ENCODE measurements around the gene DIDO1. TPM values are rescaled to one million over a fixed set of nuclear protein-coding genes. Genes with fewer than 3 reads are reported as not detected.

Gene DIDO1
- total and polyA plus RNA-seq, 2 of the 13 experiments (the other 11 are each of a cell fraction or from before 2014, with no cell fraction given): 75.0 to 75.1 TPM

GRCh38 chr20:62916703-62917476 is 9.4 kb downstream of the DIDO1 start (continued):
- TF ChIP-seq, protein P1, sequence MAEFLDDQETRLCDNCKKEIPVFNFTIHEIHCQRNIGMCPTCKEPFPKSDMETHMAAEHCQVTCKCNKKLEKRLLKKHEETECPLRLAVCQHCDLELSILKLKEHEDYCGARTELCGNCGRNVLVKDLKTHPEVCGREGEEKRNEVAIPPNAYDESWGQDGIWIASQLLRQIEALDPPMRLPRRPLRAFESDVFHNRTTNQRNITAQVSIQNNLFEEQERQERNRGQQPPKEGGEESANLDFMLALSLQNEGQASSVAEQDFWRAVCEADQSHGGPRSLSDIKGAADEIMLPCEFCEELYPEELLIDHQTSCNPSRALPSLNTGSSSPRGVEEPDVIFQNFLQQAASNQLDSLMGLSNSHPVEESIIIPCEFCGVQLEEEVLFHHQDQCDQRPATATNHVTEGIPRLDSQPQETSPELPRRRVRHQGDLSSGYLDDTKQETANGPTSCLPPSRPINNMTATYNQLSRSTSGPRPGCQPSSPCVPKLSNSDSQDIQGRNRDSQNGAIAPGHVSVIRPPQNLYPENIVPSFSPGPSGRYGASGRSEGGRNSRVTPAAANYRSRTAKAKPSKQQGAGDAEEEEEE (CRISPR knock-in tag; IDR thresholded peaks at IDR 0.05; ENCODE audit: borderline replicate concordance): peak; percentile 91
- TF ChIP-seq ZMAT3 (CRISPR knock-in tag; conservative IDR thresholded peaks at IDR 0.05) (peak; percentile 96), ZBTB42 (CRISPR knock-in tag; IDR thresholded peaks at IDR 0.05) (no peak), FOXO1 (CRISPR knock-in tag; IDR thresholded peaks at IDR 0.05) (peak; percentile 99), ZNF598 (CRISPR knock-in tag; IDR thresholded peaks at IDR 0.05; ENCODE audit: borderline replicate concordance) (peak; percentile 64; the same call in 1 of the 2 replicates), ZNF713 (CRISPR knock-in tag; IDR thresholded peaks at IDR 0.05) (peak; percentile 99), BCL6 (CRISPR knock-in tag; IDR thresholded peaks at IDR 0.05) (peak; percentile 92), SCMH1 (CRISPR knock-in tag; IDR thresholded peaks at IDR 0.05; ENCODE audit: borderline replicate concordance) (no peak), RBAK (CRISPR knock-in tag; IDR thresholded peaks at IDR 0.05) (no peak), ZNF512B (CRISPR knock-in tag; IDR thresholded peaks at IDR 0.05; ENCODE audit: borderline replicate concordance) (no peak), HOXD1 (CRISPR knock-in tag; IDR thresholded peaks at IDR 0.05) (peak; percentile 94), ZNF101 (CRISPR knock-in tag; IDR thresholded peaks at IDR 0.05; ENCODE audit: borderline replicate concordance, low read depth) (0 out of 2 replicates have a peak, but pooled peaks have one; percentile 82), KLF9 (CRISPR knock-in tag; IDR thresholded peaks at IDR 0.05; ENCODE audit: low read depth) (peak; percentile 69; the same call in 1 of the 2 replicates), PTBP1 (IDR thresholded peaks at IDR 0.05; ENCODE audit: low read depth, low read length, poor library complexity, severe bottlenecking) (no peak), POLR2G (IDR thresholded peaks at IDR 0.05; ENCODE audit: low read depth, low read length) (no peak), EED (CRISPR knock-in tag; IDR thresholded peaks at IDR 0.05) (no peak; the same call in 1 of the 2 replicates), ZFP36L1 (CRISPR knock-in tag; IDR thresholded peaks at IDR 0.05) (peak; percentile 46; the same call in 1 of the 2 replicates), KLF13 (CRISPR knock-in tag; IDR thresholded peaks at IDR 0.05) (0 out of 2 replicates have a peak, but pooled peaks have one; percentile 47)
- TF ChIP-seq, protein P2, sequence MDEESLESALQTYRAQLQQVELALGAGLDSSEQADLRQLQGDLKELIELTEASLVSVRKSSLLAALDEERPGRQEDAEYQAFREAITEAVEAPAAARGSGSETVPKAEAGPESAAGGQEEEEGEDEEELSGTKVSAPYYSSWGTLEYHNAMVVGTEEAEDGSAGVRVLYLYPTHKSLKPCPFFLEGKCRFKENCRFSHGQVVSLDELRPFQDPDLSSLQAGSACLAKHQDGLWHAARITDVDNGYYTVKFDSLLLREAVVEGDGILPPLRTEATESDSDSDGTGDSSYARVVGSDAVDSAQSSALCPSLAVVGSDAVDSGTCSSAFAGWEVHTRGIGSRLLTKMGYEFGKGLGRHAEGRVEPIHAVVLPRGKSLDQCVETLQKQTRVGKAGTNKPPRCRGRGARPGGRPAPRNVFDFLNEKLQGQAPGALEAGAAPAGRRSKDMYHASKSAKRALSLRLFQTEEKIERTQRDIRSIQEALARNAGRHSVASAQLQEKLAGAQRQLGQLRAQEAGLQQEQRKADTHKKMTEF (CRISPR knock-in tag; IDR thresholded peaks at IDR 0.05): peak; percentile 98
- TF ChIP-seq, protein P3, sequence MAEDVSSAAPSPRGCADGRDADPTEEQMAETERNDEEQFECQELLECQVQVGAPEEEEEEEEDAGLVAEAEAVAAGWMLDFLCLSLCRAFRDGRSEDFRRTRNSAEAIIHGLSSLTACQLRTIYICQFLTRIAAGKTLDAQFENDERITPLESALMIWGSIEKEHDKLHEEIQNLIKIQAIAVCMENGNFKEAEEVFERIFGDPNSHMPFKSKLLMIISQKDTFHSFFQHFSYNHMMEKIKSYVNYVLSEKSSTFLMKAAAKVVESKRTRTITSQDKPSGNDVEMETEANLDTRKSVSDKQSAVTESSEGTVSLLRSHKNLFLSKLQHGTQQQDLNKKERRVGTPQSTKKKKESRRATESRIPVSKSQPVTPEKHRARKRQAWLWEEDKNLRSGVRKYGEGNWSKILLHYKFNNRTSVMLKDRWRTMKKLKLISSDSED (CRISPR knock-in tag; IDR thresholded peaks at IDR 0.05): no peak
- TF ChIP-seq, protein P4, sequence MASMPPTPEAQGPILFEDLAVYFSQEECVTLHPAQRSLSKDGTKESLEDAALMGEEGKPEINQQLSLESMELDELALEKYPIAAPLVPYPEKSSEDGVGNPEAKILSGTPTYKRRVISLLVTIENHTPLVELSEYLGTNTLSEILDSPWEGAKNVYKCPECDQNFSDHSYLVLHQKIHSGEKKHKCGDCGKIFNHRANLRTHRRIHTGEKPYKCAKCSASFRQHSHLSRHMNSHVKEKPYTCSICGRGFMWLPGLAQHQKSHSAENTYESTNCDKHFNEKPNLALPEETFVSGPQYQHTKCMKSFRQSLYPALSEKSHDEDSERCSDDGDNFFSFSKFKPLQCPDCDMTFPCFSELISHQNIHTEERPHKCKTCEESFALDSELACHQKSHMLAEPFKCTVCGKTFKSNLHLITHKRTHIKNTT (CRISPR knock-in tag; IDR thresholded peaks at IDR 0.05): no peak

Measured in HepG2 (cell line).